Gastrocnemius medialis (tissue), 4 donors: ENCODE results near the gene PNMT. TPM values are rescaled to one million over a fixed set of nuclear protein-coding genes. Genes with fewer than 3 reads are reported as not detected.
A peak's percentile ranks its signal among the peaks of the same experiment; 100 is the strongest.

ENCODE experiments used
- ATAC-seq, 2 donors: fragments of 150-250 bp; one replicate each; pipeline ENCODE4 v1.9.1; 2016
- DNase-seq, 2 donors: peaks; one replicate each; pipeline ENCODE4 v3.0.0-alpha.2; 2019
- H3K27ac ChIP-seq, 4 donors: fragments of 200-600 bp; sonication (generic); 1 replicate in 1 of 4; 2 replicates in 3 of 4; pipeline ENCODE4 v1.5.1; 2016 to 2018; ENCODE audit warnings: mild to moderate bottlenecking in 2 of 4, moderate library complexity in 1 of 4
- H3K27me3 ChIP-seq, 3 donors: fragments of 200-600 bp; sonication (generic) in 2 of 3; 1 replicate in 1 of 3; 2 replicates in 2 of 3; pipeline versions ENCODE4 v1.5.1 to v1.6.0; 2016 to 2019; ENCODE audit warnings: mild to moderate bottlenecking in 1 of 3, moderate library complexity in 1 of 3
- H3K36me3 ChIP-seq, 2 donors: fragments of 200-600 bp; sonication (generic) in 1 of 2; one replicate each; pipeline ENCODE4 v1.5.1; 2017 to 2018
- H3K4me1 ChIP-seq, 2 donors: fragments of 200-600 bp; sonication (generic) in 1 of 2; one replicate each; pipeline ENCODE4 v1.5.1; 2016 to 2017; ENCODE audit warnings: mild to moderate bottlenecking in 2 of 2
- H3K4me3 ChIP-seq, 4 donors: fragments of 200-600 bp; sonication (generic) in 3 of 4; 1 replicate in 1 of 4; 2 replicates in 3 of 4; pipeline ENCODE4 v1.5.1; 2016 to 2019; ENCODE audit warnings: mild to moderate bottlenecking in 2 of 4
- H3K9me3 ChIP-seq, 3 donors: fragments of 200-600 bp; sonication (generic) in 2 of 3; 1 replicate in 1 of 3; 2 replicates in 2 of 3; pipeline ENCODE4 v1.5.1; 2016 to 2019
- POLR2A ChIP-seq, 2 donors: fragments of 450-650 bp; IDR thresholded peaks; one replicate each; pipeline ENCODE4 v1.6.1; 2017; ENCODE audit warnings: antibody characterized with exemption in 2 of 2, mild to moderate bottlenecking in 2 of 2, moderate library complexity in 2 of 2
- in situ Hi-C, 4 donors: fragments of 200-750 bp; cut with MboI; loops; one replicate each; pipeline versions ENCODE4 v1.15.0 to v1.8.0; 2017; ENCODE audit warnings: low sequenced_read_pairs in 4 of 4
- intact Hi-C: fragments of 100-400 bp; cut with DNase I; formaldehyde crosslinking; loops from one replicate; pipeline ENCODE4 v1.15.1; 2023; ENCODE audit warnings: low total_unique reads
- total RNA-seq, 4 donors: library from RNA; depleted of rRNA; stranded (reverse); fragments of >200 nt; gene quantifications; one replicate each; pipeline versions ENCODE4 v1.1.0 to v1.2.3, GENCODE V29; 2016
- TF ChIP-seq, protein P1 (sequence below), 5 experiments: fragments of 450-650 bp in 3 of 5; fragments of 200-600 bp in 2 of 5; sonication (generic) in 2 of 5; IDR thresholded peaks in 4 of 5; conservative IDR thresholded peaks in 1 of 5; 1 replicate in 4 of 5; 2 replicates in 1 of 5; pipeline ENCODE4 v1.5.1; 2016 to 2019; ENCODE audit warnings: antibody characterized with exemption in 5 of 5, mild to moderate bottlenecking in 3 of 5, moderate library complexity in 3 of 5

The PNMT gene
- total RNA-seq, 4 donors from 2014 or later: 2.0 to 11.8 (median 7.1) TPM

DNA sequence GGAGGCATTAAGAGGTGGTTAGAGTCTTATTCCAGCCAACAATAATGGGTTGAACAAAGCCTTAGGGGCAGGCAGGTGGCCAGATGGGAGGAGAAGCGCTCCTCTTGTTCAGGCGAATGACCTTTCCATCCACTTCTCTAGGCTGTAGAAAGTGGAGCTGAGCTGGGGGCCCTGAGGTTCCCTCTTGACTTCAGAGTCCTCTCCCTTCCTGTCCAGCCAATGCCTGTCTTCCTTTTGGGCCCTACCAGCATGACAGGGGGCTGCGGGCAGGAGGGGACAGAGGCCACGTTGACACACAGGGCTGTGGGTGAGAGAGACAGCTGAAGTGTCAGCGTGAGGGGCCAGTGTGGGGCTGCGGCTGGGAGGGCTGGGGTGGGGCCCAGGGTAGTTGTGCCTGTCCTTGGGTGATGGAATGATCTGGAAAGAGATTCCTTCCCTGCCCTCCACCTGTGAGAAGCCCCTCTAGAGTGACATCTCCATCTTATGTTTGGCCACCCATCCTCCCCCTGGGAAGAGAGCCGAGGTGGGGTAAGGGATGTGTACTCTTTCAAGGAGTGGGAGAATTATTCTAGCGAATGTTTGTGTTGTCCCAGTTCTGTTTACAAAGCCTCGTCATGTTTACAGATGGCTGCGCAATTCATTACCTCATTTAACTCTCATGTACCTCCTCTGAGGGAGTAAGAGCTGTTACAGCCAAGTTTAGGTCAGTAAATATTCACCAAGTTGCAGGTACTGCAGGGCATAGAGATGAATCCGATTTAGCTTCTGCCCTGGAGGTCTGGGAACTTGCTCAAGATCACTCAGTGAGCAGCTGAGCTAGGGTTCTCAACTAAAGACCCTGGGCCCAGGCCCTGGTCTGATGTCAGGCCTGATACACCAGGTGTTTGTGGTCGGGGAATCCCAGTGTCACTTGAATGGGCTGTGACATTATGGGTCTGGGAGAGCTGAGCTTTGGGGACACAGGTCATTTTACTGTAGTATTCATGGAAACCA, 34.9 kb downstream of the PNMT start:
- H3K4me3 ChIP-seq: no peak overlapping the region
- no peaks in the 10 kb centered on the region for H3K9me3 ChIP-seq
- peaks cover 29 to 57% of the 10 kb centered on the region in 2 donors for H3K4me1 ChIP-seq
- in situ Hi-C loops (no loop called here), intact Hi-C loops (no loop called here)
- ATAC-seq (no peak), DNase-seq (no peak)
- no peaks in the 10 kb centered on the region for H3K27me3 ChIP-seq
- H3K36me3 ChIP-seq: peaks cover 0 to 2% of the 10 kb centered on the region in 2 donors
- peak overlapping the region in 1 of 4 donors; percentile 51 for H3K27ac ChIP-seq
- TF ChIP-seq POLR2A (IDR thresholded peaks at IDR 0.05): no peak
- TF ChIP-seq, protein P1, sequence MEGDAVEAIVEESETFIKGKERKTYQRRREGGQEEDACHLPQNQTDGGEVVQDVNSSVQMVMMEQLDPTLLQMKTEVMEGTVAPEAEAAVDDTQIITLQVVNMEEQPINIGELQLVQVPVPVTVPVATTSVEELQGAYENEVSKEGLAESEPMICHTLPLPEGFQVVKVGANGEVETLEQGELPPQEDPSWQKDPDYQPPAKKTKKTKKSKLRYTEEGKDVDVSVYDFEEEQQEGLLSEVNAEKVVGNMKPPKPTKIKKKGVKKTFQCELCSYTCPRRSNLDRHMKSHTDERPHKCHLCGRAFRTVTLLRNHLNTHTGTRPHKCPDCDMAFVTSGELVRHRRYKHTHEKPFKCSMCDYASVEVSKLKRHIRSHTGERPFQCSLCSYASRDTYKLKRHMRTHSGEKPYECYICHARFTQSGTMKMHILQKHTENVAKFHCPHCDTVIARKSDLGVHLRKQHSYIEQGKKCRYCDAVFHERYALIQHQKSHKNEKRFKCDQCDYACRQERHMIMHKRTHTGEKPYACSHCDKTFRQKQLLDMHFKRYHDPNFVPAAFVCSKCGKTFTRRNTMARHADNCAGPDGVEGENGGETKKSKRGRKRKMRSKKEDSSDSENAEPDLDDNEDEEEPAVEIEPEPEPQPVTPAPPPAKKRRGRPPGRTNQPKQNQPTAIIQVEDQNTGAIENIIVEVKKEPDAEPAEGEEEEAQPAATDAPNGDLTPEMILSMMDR (IDR thresholded peaks at IDR 0.05 in 4 of 5, conservative IDR thresholded peaks at IDR 0.05 in 1 of 5): no peak

DNA sequence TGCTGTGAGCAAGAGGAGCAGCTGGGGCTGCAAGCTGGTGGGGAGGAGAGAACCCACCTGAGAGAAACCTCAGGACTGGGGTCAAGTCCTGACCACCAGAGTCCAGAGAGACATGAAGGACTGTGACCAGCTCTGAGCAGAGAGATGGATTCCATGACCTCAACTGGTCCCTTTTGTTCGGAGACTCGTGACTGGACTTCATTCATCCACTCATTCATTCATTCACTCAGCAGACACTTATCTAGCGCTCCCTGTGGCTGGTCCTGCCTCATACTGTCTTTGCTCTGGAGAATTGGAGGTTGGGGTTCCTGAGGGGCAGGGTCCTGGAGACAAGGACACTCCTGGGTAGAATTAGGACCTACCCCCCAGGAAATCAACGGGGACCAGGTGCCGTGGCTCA, 35.7 kb downstream of the PNMT start:
- Histone ChIP-seq H3K4me1 (peaks cover 29 to 57% of the 10 kb centered on the region in 2 donors), H3K27me3 (no peaks in the 10 kb centered on the region), H3K9me3 (no peaks in the 10 kb centered on the region), H3K4me3 (no peak overlapping the region), H3K27ac (peak overlapping the region in 1 of 4 donors; percentile 51), H3K36me3 (peaks cover 0 to 9% of the 10 kb centered on the region in 2 donors)
- in situ Hi-C loops (no loop called here), intact Hi-C loops (no loop called here)
- DNase-seq: no peak
- TF ChIP-seq POLR2A (IDR thresholded peaks at IDR 0.05): no peak
- TF ChIP-seq, protein P1 (IDR thresholded peaks at IDR 0.05 in 4 of 5, conservative IDR thresholded peaks at IDR 0.05 in 1 of 5): no peak
- ATAC-seq: no peak

DNA sequence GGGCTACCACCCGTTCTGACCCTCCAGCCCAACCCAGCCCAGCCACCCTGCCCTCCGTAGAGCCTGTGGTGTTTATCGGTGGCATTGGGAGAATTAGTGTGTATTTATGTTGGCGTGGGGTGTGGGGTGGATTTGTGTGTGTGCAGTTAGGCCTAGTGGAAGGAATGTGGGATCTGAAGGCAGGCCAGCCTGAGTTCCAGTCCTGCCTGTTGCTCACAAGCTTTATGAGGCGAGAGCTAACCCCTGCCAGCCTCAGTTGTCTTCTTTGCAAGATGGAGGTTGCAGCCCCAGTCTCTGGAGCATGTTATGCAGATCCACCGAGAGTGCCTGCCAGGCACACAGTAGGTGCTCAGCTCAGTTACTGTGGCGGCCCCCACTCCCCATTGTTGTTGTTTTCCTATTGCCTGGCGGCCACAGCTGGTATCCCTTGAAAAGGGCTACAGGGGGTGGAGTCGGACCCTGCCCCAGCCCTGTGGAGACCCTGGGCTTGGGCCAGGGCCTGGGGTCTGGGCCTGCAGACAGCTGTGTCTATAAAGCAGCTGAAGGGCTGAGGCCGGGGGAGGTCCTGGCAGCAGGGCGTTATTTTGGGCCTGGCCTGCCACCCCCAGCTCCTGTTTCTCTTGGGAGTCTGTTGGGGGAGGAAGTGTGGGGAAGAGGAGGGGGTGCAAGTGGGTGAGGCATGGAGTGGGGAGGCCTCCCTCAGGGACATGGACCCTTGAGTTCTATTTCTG, 36.7 kb downstream of the PNMT start:
- Histone ChIP-seq H3K27ac (peak overlapping the region; percentile 20 to 76 (median 60)), H3K9me3 (no peaks in the 10 kb centered on the region), H3K27me3 (no peaks in the 10 kb centered on the region), H3K36me3 (peaks cover 0 to 19% of the 10 kb centered on the region in 2 donors), H3K4me1 (peaks cover 21 to 50% of the 10 kb centered on the region in 2 donors), H3K4me3 (no peak overlapping the region)
- in situ Hi-C loops: no loop called here
- TF ChIP-seq POLR2A (IDR thresholded peaks at IDR 0.05): no peak
- TF ChIP-seq, protein P1 (IDR thresholded peaks at IDR 0.05 in 4 of 5, conservative IDR thresholded peaks at IDR 0.05 in 1 of 5): peak in 3 of 5 experiments; percentile 16 to 34 (median 21)
- intact Hi-C loops: no loop called here
- DNase-seq (no peak), ATAC-seq (no peak)

DNA sequence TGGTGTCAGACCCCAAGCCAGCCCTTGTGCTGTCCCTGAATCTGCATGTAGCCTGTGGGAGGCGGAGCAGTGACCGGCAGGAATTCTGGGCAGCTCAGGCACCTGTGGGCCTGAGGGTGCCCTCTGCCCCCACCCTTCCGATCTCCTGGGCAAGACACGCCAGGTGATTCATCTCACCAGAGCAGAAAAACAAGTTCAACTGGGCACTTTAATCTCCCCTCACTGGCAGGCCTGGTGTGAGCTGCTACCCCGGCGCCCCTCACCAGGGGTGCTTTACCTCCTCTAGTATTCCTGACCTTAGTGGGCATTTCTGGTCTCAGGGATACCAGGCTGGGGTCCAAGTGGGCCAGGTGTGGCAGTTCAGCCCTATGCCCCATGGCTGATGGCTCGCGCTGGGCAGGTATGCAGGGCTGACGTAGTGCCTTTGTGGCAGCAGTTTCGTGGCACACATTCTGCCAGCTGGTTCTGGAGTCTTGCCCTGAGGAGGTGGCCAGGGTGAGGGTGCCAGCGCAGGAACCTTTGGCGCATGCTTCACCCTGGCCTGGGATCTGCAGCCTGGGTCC, 37.6 kb downstream of the PNMT start:
- no peak for TF ChIP-seq POLR2A (IDR thresholded peaks at IDR 0.05)
- TF ChIP-seq, protein P1 (IDR thresholded peaks at IDR 0.05 in 4 of 5, conservative IDR thresholded peaks at IDR 0.05 in 1 of 5): no peak
- Histone ChIP-seq H3K4me1 (peaks cover 18 to 44% of the 10 kb centered on the region in 2 donors), H3K4me3 (no peak overlapping the region), H3K9me3 (no peaks in the 10 kb centered on the region), H3K27ac (peak overlapping the region; percentile 20 to 76 (median 60)), H3K36me3 (peaks cover 0 to 28% of the 10 kb centered on the region in 2 donors), H3K27me3 (no peaks in the 10 kb centered on the region)
- in situ Hi-C loops: no loop called here
- intact Hi-C loops: no loop called here
- ATAC-seq (peak; percentile 59 to 61), DNase-seq (peak in 1 of 2 donors; percentile 39)
